Measurements from ENCODE around the gene MRPS15.

MRPS15 gene

DNA sequence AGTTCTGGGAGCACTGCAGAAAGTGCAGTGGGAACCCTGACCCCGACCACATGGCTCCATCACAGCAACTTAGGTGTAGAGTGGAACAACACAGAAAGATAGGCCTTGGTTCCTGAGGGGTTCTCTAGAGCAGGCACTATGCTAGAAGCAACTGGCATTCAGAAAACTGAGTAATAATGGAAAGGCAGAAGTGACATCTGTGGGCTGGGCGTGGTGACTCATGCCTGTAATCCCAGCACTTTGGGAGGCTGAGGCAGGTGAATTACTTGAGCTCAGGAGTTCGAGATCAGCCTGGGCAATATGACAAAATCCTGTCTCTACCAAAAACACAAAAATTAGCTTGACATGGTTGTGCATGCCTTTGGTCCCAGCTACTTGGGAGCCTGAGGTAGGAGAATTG lies 5.3 kb downstream of the MRPS15 start:
- DNase-seq (ENCODE audit: low read depth in 2 of 2), result no peak

DNA sequence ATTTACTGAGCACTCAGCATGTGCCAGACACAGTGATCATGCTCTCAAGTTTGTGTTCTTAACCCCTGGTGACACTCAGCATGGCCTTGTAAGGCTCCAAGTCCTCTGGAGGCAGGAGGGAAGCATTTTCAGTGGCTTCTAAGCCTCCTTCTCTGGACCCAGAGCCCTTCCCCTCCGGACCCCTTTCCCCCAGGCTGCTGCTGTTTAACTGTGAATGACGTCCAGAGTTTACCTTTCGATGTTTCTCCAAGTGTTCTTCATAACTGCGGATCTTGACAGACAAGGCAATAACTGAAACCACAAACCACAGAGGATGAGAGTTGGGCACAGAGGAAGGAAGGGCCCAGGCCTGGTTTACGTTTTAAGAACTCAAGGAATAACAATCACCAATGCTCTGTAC lies 6.5 kb downstream of the MRPS15 start:
- DNase-seq (ENCODE audit: low read depth in 2 of 2), result no peak

DNA sequence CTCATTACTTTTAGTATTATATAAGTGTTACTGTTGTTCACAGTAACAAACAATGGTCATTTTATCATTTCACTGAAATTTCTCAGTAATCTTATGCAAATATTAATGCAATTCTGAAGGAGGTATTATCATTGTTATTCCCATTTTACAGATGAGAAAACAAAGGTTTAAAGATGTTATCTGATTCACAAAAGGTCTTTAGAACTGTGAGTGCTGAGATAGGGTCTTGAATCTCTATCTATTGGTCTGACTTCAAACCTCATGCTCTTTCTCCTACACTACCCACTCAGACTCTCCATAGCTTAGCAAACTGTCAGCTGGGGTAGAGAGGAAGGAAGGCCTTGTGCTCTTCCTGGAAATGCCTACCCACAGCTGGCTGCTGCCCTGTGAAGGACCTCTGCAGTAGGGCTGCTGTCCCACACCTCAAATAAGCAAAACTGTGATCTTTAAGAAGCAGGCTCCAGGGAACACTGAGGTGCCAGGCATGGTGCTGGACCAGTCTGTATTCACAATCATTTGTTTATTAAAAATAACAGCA lies 7.7 kb downstream of the MRPS15 start:
- no peak for DNase-seq (ENCODE audit: low read depth in 2 of 2)

DNA sequence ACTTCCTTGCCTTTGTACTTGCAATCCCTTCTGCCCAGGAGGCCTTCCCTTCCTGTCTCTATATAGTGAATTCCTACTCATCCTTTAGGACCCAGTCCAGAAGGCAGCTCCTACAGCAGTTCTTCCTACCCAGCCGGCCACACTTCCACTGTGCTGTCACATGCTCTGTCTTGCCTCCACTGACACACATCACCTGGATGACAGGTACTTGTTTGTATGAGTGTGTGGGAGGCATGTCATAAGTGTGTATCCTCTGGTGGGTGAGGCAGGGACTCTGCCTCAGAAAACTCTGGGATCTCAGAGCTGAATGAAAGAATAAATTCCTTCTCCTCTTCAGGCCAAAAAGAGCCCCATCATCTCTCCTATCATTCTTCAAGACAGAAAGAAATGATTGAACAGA lies 8.8 kb downstream of the MRPS15 start:
- no peak for DNase-seq (ENCODE audit: low read depth in 2 of 2)

DNA sequence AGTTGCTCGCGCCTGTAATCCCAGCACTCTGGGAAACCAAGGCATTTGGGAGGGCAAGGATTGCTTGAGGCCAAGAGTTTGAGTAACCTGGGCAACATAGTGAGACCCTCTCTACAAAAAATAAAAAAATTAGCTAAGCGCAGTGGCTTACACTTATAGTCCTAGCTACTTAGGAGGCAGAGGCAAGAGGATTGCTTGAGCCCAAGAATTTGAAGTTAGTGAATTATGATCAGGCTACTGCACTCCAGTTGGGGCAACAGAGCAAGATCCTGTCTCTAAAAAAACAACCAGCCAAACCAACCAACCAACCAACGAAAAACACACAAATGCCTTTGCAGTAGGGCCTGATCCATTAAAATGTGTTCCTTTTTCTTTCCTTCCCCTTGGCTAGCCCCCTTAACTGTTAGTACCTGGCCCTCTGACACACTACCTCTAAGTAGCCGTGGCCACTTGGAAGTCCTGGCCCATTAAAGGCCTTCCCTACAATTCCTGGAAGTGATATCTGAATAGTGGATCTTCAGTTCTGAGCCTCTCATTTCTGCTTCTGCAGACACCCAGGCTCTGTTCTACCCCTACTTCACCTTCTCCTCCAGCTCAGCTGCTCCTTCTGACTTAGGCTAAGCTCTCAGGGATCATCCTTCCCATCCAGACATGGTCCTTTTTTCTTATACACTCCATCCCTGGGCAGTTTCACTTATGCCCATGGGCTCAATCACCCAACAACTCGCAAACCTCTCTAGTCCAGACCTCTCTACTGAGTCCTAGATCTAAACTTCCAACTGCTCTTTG lies 10.4 kb downstream of the MRPS15 start:
- DNase-seq (ENCODE audit: low read depth in 2 of 2), result no peak

DNA sequence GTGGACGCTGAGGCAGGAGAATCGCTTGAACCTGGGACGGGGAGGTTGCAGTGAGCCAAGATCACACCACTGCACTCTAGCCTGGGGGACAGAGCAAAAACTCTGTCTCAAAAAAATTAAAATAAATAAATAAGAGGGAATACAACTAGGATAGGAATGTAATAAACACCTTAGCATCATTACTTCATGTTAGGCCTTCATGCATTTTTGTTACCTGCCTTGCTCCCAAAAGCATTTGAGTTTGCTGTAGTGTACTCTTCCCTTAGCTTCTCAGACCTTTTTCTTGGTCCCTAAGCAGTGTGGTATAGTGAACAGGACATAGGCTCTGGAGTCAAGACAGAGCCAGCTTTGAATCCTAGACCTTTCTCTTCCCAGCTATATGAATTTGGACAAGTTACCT lies 11.1 kb downstream of the MRPS15 start:
- no peak for DNase-seq (ENCODE audit: low read depth in 2 of 2)

DNA sequence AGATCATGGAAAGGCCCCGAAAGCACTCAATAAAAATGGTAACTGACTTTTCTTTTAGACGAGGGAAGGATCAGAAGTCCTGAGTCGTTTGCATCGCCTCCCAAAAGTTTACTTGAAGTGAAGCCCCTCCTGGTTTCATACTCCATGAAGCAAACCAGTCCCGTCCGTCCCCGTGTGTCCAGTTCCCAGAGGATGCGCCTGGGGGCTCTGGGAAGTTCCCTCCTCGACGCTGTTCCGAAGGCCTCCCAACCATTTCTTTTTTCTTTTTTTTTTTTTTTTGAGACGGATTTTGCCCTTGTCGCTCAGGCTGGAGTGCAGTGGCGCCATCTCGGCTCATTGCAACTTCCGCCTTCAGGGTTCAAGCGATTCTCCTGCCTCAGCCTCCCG lies 13.3 kb downstream of the MRPS15 start:
- no peak for DNase-seq (ENCODE audit: low read depth in 2 of 2)

DNA sequence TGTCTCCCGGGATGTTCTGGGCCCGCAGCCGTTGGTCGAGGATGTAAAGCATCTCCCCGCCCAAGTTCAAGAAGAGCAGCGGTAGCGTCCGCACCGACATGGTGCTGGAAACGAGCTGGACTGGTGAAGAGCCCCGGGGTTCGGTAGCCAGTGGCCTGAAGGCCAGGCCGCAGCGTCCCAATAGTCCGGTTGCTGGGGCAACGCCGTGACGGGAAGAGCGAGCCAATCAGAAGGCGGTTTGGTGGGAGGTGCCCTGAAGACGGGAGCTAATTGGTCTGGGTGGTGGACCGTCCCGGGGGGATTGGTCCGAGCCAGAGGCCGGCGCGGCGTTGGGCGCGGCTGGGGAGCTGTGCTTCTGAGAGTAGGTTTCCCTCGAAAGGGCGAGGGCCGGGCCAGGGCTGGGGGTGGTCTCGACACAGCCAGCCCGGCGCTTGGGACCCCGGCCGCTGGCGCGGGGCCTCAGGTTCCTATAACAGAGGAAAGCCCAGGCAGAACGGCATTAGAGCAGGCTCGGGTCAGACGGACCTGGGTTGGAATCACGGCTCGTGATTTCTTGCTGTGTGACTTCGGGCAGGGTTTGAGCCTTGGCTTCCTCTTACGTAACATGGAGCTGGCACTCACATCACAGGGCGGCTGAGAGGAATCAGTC lies 13.8 kb downstream of the MRPS15 start, which contains the start of gene OSCP1:
OSCP1 (minus strand) TSS at position 182 of the 649 bp plus-strand sequence; CDS start at position 100, 82 bp downstream.
- peak; percentile 73 for DNase-seq (ENCODE audit: low read depth in 2 of 2)

DNA sequence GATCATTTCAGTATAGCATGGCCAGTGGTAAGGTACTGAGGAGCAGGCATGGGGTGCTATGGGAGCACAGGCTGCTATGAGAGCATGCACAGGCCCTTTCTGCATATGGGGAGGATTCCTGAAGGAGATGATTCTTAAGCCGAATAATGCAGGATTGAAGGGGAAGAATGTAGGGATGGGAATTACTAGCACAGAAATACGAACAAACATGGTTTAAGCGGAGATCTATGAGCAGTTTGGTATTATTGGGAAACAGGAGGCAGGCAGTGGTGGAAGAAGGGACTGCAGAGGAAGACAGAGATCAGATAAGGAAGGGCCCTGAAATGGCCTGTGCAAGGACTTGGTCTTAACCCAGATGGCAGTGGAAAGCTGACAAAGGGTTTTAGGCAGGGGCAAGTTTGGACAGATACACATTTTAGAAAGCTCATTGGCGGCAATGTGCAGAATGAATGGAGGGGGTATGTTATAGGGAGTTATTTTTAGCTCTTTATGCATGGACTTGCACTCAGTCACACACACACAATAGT lies 15.6 kb downstream of the MRPS15 start:
- no peak for DNase-seq (ENCODE audit: low read depth in 2 of 2)

DNA sequence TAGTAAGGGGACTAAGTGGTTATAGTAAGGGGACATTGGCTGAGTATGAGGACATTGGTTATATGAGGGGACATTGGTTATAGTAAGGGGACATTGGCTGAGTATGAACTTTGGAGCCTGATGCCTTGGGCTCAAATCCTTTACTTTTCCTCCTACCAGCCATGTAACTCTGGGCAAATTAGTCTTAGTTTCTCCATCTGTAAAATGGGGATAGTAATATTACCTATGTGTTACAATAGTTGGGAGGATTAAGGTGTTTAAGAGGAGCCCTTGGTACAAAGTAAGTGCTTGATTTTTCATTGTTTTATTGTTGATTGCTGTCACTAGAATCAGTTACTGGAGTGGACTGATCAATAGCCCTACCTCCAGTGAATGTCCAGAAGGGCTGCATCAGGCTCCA lies 16.7 kb downstream of the MRPS15 start:
- no peak for DNase-seq (ENCODE audit: low read depth in 2 of 2)

DNA sequence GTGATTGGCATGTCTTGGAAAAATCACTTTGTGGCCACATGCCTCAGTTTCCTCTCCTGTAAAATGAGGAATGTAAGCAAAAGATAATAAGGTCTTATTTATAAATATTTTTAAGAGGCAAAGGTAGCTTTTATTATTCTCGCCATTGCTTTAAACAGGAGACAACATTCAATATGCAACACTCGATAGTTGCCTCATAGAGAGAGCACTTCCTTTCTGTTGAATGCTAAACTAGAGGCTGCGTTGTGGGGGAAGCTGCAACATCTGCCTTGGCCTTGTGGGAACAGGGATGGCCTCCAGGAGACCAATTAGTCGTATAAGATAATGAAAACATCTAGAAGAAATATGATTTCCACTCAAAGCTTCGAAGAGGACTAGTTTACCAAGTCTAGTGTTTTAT lies 17.4 kb downstream of the MRPS15 start:
- DNase-seq (ENCODE audit: low read depth in 2 of 2), result no peak

DNA sequence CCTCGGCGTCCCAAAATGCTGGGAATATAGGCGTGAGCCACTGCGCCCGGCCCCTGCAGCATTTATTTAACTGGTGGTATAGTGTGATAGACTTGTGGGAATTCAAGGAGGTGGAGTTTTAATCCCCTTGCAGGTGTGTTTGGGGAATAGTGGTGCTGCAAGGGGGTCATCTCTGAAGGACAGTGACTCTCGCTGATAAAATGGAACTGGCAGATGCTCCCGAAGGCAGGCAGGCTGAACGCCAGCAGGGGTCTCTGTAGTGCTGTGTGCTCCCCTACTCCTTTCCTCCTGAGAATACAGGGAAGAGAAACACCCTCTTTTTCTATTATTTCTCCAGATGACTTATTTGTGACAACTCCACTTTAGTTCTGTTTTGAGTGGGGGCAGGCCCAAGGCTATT lies 17.9 kb downstream of the MRPS15 start:
- DNase-seq (ENCODE audit: low read depth in 2 of 2), result no peak

DNA sequence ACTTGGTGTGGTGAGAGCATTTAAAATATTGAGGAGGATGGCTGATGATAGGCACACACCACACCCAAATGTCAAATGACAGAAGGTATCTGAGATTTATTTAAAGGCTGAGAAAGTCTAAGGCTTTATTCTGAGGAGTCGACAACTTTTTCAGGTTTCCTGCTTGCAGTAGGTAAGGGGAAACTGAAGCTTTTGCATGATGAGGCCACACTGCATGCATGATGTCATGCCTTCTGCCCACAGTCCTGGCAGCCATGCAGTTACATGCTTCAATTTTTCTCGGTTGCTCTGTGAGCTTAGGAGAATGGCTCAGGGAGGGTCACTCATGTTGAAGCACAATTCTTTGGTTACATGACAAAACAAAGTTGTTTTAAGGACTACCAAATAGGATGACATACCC lies 20.9 kb downstream of the MRPS15 start:
- DNase-seq (ENCODE audit: low read depth in 2 of 2), result no peak

DNA sequence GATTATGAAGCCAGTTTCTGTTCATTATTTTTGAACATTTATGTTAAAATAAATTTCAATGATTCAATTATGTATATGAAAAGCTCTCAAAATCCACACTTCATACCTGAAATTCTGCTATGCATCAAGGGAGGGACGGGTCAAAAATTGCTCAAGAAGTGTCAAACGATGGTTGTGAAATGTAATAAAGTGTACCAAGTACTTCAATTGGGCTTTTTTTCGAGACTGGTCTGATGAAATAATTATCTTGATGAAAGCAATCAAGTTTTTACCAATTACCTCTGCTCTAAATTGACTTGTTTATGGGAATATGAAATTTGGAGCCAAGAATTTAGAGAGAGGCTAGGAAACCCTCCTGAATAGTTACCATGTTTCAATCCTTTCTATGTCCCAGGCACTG lies 21.8 kb downstream of the MRPS15 start:
- no peak for DNase-seq (ENCODE audit: low read depth in 2 of 2)

DNA sequence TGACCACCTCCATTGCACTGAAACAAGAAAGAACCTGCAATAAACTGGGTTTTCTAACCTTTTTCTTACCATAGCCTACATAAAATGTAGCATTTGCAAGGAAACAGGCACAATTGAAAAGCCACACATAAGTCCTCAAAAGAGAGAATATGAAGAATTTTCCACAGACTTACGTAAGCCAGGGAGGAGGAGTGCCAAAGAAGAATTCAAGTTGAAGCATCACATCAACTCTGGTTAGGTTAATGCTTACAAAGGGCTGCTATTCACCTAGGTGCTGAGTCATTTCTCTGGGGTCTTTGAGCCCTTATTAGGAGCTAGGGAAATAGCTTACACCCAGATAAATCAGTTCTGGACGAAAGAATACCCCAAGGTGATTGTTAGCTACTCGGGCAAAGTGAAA lies 23.5 kb downstream of the MRPS15 start:
- DNase-seq (ENCODE audit: low read depth in 2 of 2), result no peak

DNA sequence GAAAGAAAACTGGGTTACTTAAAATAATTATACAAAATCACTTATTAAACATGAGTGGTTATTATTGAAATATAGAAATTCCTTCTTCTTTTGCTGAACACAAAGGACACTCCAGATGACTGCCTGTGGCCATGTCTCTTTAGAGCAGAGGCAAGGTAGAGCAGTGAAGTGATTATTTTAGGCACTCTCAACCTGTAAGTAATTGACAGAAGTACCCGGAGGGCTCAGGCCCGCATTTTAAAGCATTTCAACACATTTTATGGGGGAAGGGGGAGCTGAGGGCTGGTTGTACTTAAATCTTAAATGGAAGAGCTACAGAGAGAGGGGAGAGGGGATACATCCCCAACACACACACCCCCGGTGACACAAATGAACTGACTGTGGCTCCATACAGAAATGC lies 24.1 kb downstream of the MRPS15 start:
- no peak for DNase-seq (ENCODE audit: low read depth in 2 of 2)

DNA sequence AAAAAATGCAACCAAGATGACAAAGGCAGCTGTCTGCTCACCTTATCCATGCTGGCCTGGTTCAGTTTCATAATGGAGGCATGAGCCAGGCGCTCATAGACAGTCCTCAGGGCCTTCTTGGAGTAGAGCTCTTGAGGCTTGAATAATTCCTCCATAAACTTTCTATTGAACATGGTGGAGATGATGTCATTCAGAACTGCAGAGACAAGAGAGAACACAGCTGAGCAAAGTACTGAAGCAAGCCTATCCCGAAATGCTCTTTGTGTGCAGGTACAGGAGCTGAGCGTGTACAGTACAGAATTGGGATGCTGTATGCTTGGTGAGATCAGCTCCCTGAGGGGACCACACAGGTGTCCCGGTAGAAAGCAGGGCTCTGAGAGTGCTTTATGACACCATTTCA lies 25.5 kb downstream of the MRPS15 start:
- no peak for DNase-seq (ENCODE audit: low read depth in 2 of 2)

DNA sequence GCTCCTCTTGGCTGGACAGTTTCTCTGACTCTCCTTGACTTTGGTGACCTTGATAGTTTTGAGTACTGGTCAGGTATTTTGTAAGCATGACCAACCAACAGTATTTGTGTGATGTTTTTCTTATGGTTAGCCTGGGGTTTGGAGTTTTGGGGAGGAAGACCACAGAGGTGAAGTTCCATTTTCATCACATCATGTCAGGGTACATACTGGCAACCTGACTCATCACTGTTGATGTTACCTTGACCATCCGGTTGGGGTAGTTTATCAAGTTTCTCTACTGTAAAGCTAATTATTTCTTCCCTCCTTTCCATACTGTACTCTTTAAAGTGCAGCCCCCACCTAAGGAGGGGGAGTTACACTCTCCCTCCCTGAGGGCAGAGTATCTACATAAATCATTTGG lies 27.4 kb downstream of the MRPS15 start:
- no peak for DNase-seq (ENCODE audit: low read depth in 2 of 2)

DNA sequence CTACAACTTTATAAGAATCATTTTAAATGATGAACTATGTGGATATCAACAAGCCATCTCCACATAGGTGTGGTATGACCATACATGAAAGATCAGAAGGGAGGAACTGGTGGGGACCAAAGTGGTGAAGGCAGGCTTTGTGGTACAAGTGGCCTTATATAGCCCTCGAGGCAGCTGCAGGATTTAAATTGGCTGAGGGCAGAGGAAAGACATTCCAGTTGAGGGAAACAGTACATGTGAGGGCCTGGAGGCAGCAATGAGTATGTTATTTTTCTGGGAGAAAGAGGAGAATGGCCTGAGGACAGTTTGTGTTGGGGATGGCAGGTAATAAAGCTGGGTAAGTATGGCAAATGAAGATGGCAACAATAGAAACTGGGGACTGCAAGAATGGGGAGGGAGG lies 31.1 kb downstream of the MRPS15 start:
- no peak for DNase-seq (ENCODE audit: low read depth in 2 of 2)

DNA sequence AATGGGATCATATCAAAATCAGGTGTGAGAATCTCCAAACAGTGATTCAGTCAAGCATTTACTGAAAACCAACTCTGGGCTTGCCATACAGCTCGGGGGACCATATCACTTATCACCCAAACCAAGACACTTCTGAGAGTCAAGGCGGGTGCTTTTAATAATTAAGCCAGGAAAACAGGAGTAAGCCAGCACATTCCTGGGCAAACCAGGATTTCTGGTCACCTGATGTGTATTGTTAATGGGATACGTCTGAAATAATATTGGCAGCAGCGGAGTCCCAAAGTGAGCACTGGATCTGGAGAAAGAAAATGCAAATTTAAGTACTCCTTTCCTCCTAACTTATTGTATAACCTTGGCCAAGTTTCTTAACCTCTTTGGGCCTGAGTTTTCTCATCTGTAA lies 31.6 kb downstream of the MRPS15 start:
- no peak for DNase-seq (ENCODE audit: low read depth in 2 of 2)

DNA sequence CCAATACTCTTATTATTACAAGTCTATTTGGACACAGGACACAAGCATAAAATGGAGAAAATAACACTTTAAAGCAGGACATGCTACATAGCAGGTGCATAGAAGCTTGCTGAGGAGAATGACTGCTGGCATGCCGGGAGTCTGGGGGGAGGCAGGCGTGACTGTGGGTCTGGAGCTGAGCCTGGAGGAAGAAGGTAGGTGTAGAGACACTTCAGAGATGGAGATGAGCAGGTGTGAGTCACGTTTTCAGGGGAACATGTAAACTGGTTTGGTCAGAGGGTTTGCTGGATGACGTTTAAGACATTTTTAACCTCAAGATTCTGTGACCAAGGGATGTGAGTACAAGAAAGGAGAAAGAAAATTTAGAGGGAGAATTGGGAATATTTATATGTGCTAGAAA lies 38.4 kb downstream of the MRPS15 start:
- no peak for DNase-seq (ENCODE audit: low read depth in 2 of 2)

DNA sequence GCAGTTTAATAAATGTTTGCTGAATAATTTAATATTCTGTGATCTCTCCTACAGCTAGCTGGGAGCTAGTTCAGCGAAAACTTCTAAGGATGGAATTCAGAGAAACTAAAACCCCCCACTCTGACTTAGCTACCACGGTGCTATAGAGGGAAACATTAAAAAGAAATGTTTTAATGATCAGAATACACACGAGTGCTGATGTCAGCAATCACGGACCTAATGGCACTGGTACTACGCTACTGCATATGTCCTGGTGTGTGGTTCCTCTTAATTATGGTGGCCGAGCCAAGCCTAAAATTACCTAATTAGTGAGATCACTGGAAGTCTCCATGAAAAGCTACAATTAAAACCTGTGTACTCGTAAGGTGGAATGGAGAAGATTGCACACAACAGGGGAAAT lies 42.5 kb downstream of the MRPS15 start:
- no peak for DNase-seq (ENCODE audit: low read depth in 2 of 2)

DNA sequence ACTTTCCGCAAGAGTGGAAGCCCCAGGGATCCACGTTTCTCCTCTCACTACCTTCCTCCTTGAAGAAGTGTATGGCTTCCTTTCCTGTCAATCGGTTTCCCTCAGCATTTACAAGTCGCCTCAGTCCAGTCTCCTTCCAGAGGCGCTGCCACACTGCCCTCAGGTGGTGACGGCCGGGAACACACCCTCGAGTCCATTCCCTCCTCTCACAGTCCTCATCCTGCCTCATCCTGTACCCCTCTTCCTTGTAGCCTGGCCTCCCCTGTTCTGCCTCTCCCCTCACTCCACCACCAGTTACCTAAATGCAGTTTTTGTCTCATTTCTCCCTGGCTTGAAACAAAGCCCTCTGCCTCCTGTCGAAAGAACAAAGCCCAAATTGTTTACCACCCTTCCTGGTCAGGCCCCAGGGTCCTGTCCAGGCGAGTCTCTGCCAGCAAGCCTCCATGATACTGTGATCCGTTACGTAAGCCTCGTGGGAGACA lies 43.3 kb downstream of the MRPS15 start:
- peak; percentile 79 to 87 for DNase-seq (ENCODE audit: low read depth in 2 of 2)
